Measurements from ENCODE around the gene NUDT3.

The NUDT3 gene

GRCh38 chr6:34236131-34236442 is 156.4 kb downstream of the NUDT3 start:
- no peak for DNase-seq

GRCh38 chr6:34235307-34236130 is 156.9 kb downstream of the NUDT3 start:
- peak; percentile 93 for DNase-seq

- DNase-seq: no peak
Measured at GRCh38 chr6:34234667-34235306, 157.7 kb downstream of the NUDT3 start.

GRCh38 chr6:34233867-34234266 is 158.6 kb downstream of the NUDT3 start:
- DNase-seq: no peak

GRCh38 chr6:34232901-34233300 is 159.6 kb downstream of the NUDT3 start:
- no peak for DNase-seq

GRCh38 chr6:34231566-34232336 is 160.7 kb downstream of the NUDT3 start:
- no peak for DNase-seq

- no peak for DNase-seq
Measured at GRCh38 chr6:34230653-34231371, 161.7 kb downstream of the NUDT3 start.

GRCh38 chr6:34229877-34230276 is 162.6 kb downstream of the NUDT3 start:
- no peak for DNase-seq
